ENCODE measurements around the gene RHOJ. TPM values are rescaled to one million over a fixed set of nuclear protein-coding genes. Genes with fewer than 3 reads are reported as not detected.
A peak's percentile ranks its signal among the peaks of the same experiment; 100 is the strongest.

Gene RHOJ
- total RNA-seq, 1 donor from 2014 or later = 39.2 TPM

GRCh38 chr14:63241096-63241495 lies 36.9 kb downstream of the RHOJ start:
- H3K9me3 Mint-ChIP-seq (ENCODE audit: low read depth) = no peaks in the 10 kb centered on the region
- H3K4me3 Mint-ChIP-seq (ENCODE audit: unreplicated experiment) = no peak overlapping the region
- DNase-seq (ENCODE audit: low spot score) = no peak
- no peaks in the 10 kb centered on the region for H3K27me3 Mint-ChIP-seq (ENCODE audit: low read depth)
- no peak overlapping the region for H3K27ac Mint-ChIP-seq (ENCODE audit: unreplicated experiment)
- H3K36me3 Mint-ChIP-seq (ENCODE audit: low read depth) = peaks cover 5% of the 10 kb centered on the region
- no peak for TF ChIP-seq CTCF (IDR thresholded peaks at IDR 0.05)
- peaks cover 38% of the 10 kb centered on the region for H3K4me1 Mint-ChIP-seq (ENCODE audit: low read depth)

DNA sequence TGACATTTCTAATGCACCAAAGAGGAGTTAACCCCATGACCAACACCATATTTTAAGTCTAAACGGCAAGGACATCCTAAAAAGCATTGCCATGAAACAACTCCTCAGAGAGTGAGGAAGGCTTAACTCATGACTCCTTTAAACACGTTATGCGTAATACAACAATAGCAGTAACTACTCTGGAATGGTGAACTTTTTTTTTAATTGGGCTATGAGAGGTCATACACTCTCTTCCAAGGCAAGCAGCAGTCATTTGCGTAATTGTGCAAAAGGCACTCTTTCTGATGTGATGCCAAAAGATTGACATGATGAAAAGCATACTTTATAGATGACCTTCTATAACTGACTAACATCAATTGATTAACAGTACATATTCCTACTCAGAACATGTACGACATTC lies 39.4 kb downstream of the RHOJ start:
- TF ChIP-seq CTCF (IDR thresholded peaks at IDR 0.05) = no peak
- no peak for DNase-seq (ENCODE audit: low spot score)
- Mint-ChIP-seq H3K4me3 (ENCODE audit: unreplicated experiment) (no peak overlapping the region), H3K36me3 (ENCODE audit: low read depth) (peaks cover 6% of the 10 kb centered on the region), H3K27me3 (ENCODE audit: low read depth) (no peaks in the 10 kb centered on the region), H3K4me1 (ENCODE audit: low read depth) (peaks cover 42% of the 10 kb centered on the region), H3K27ac (ENCODE audit: unreplicated experiment) (no peak overlapping the region), H3K9me3 (ENCODE audit: low read depth) (peaks cover 6% of the 10 kb centered on the region)

DNA sequence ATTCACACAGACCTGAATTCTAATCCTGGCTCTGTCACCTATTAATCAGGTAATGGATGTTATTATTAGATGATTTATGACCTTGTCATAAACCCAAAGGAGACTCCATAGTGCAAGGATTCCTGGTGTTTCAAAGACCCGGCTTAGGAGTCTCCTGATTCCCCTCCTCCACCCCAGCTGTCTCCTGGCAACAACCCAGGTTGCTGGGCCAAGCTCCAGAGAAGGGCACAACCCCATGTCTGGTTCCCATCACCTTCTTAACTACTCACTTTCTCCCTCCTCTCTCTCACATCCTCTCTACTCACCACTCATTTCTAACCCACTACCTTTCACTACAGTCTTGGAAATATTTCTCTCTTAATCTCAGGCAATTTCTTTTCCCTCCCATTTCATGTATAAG lies 41.6 kb downstream of the RHOJ start:
- Mint-ChIP-seq H3K9me3 (ENCODE audit: low read depth) (peaks cover 6% of the 10 kb centered on the region), H3K27me3 (ENCODE audit: low read depth) (no peaks in the 10 kb centered on the region), H3K36me3 (ENCODE audit: low read depth) (peaks cover 6% of the 10 kb centered on the region), H3K4me1 (ENCODE audit: low read depth) (peaks cover 50% of the 10 kb centered on the region), H3K27ac (ENCODE audit: unreplicated experiment) (peak overlapping the region; percentile 83), H3K4me3 (ENCODE audit: unreplicated experiment) (no peak overlapping the region)
- TF ChIP-seq CTCF (IDR thresholded peaks at IDR 0.05) = no peak
- DNase-seq (ENCODE audit: low spot score) = no peak

DNA sequence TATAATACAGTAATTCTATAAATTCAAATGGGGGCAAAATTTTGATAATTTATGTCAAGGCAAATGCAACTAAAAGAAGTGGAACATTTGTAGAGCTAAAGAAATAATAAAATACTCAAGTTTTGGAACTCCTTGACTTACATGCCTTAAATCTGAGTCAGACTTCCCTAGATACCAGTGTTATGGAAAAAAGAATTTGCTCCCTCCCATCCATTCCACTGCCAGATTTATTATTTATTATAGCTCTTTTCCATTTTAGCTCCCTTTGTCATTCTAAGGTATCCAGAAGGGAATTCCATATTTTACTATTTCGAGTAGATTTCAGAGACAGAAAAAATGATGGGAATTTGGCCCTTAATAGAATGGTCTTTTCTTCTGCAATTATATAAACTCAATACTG lies 44.0 kb downstream of the RHOJ start:
- Mint-ChIP-seq H3K27ac (ENCODE audit: unreplicated experiment) (peak overlapping the region; percentile 90), H3K4me1 (ENCODE audit: low read depth) (peaks cover 48% of the 10 kb centered on the region), H3K27me3 (ENCODE audit: low read depth) (no peaks in the 10 kb centered on the region), H3K4me3 (ENCODE audit: unreplicated experiment) (no peak overlapping the region), H3K9me3 (ENCODE audit: low read depth) (peaks cover 6% of the 10 kb centered on the region), H3K36me3 (ENCODE audit: low read depth) (peaks cover 6% of the 10 kb centered on the region)
- no peak for DNase-seq (ENCODE audit: low spot score)
- TF ChIP-seq CTCF (IDR thresholded peaks at IDR 0.05) = no peak

- Mint-ChIP-seq H3K4me1 (ENCODE audit: low read depth) (peaks cover 48% of the 10 kb centered on the region), H3K36me3 (ENCODE audit: low read depth) (peaks cover 5% of the 10 kb centered on the region), H3K9me3 (ENCODE audit: low read depth) (peaks cover 6% of the 10 kb centered on the region), H3K27ac (ENCODE audit: unreplicated experiment) (peak overlapping the region; percentile 90), H3K27me3 (ENCODE audit: low read depth) (no peaks in the 10 kb centered on the region), H3K4me3 (ENCODE audit: unreplicated experiment) (no peak overlapping the region)
- no peak for TF ChIP-seq CTCF (IDR thresholded peaks at IDR 0.05)
- DNase-seq (ENCODE audit: low spot score) = no peak
Observed at GRCh38 chr14:63249092-63249491, 44.8 kb downstream of the RHOJ start.
